SK-N-SH (cell line): ENCODE data around the gene MRPL18.
A peak's percentile ranks its signal among the peaks of the same experiment; 100 is the strongest.

Experiments
- CTCF ChIP-seq: fragments of 200-600 bp; sonication (generic); IDR thresholded peaks from 2 replicates; pipeline ENCODE4 v1.6.1; 2017; ENCODE audit warnings: antibody characterized with exemption, mild to moderate bottlenecking, moderate library complexity
- EP300 ChIP-seq, 2 experiments: IDR thresholded peaks; 2 replicates each; pipeline versions ENCODE4 v1.4.0 to v1.6.1; 2012; ENCODE audit warnings: borderline replicate concordance in 1 of 2, low read depth in 1 of 2, low read length in 1 of 2
- EZH2phosphoT487 ChIP-seq: fragments of 200-600 bp; sonication (generic); IDR thresholded peaks from 2 replicates; pipeline ENCODE4 v1.6.1; 2017; ENCODE audit warnings: low read depth, mixed run types, mild to moderate bottlenecking, antibody characterized with exemption, moderate library complexity, borderline replicate concordance
- FOXJ3 ChIP-seq: sonication (generic); formaldehyde crosslinking; IDR thresholded peaks from 2 replicates; pipeline ENCODE4 v1.5.1; 2020; ENCODE audit warnings: mild to moderate bottlenecking, missing genetic modification reagents
- NFIC ChIP-seq: IDR thresholded peaks from 2 replicates; pipeline ENCODE4 v1.4.0; 2012; ENCODE audit warnings: borderline replicate concordance
- NRF1 ChIP-seq: IDR thresholded peaks from 2 replicates; pipeline ENCODE4 v1.6.1; 2012; ENCODE audit warnings: low read depth, mild to moderate bottlenecking, low read length
- POLR2AphosphoS5 ChIP-seq: IDR thresholded peaks from 2 replicates; pipeline ENCODE4 v1.6.1; 2012; ENCODE audit warnings: low read depth, low read length
- RCOR1 ChIP-seq: fragments of 150-350 bp; IDR thresholded peaks from 2 replicates; pipeline ENCODE4 v1.6.1; 2017; ENCODE audit warnings: antibody characterized with exemption, low read length
- REST ChIP-seq: IDR thresholded peaks from 2 replicates; pipeline ENCODE4 v1.6.1; 2012; ENCODE audit warnings: mild to moderate bottlenecking, low read depth, low read length, moderate library complexity
- RFX5 ChIP-seq: IDR thresholded peaks from 2 replicates; pipeline ENCODE4 v1.6.1; 2012; ENCODE audit warnings: mild to moderate bottlenecking, improper control_type of control experiment, low read length
- TEAD4 ChIP-seq: IDR thresholded peaks from 2 replicates; pipeline ENCODE4 v1.4.0; 2012; ENCODE audit warnings: mild to moderate bottlenecking, borderline replicate concordance; ENCODE audit not compliant: insufficient read depth
- ZBTB33 ChIP-seq: IDR thresholded peaks from 2 replicates; pipeline ENCODE4 v1.4.0; 2012; ENCODE audit warnings: low read depth, borderline replicate concordance

DNA sequence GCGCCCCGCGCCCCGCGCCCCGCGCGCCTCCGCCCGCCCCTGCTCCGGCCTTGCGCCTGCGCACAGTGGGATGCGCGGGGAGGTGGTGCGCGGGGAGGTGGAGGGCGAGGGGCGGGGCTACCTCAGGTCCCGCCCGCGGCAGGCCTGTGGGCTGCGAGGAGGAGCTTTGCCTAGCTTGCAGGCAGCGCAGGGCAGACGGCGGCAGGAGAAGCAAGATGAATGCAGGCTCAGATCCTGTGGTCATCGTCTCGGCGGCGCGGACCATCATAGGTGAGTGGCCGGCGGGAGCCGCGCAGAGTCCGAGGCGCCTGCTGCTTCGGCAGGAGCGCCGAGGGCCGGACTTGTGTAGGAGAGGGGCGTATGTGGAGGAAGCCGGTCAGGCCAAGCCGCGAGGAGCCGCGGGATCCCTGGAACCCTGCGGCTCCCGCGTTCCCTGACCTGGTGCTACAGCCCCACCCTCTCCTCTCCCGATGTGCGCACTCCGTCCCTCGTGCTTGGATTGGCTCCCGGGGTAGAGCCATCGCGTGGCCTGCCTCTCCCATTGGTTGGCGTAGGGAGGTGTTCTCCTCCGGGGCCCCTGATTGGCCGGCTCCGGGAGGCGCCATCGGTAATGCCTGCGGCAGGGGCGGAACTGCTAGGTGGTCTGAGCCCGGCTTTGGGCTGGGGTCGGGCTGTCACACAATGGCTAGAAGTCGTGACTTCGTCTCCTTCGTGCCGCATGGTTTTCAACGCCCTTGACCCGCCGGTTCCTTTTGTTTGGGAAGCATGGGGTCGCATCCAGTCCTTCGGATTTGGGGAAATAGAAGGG, 28.2 kb upstream of the MRPL18 start, which contains the start of gene ACAT2:
- no peak for TF ChIP-seq CTCF
- TF ChIP-seq REST = no peak
- TF ChIP-seq RCOR1 = no peak
- TF ChIP-seq TEAD4 = no peak
- TF ChIP-seq EP300 (IDR thresholded peaks at IDR 0.05; ENCODE audit: borderline replicate concordance in 1 of 2, low read depth in 1 of 2, low read length in 1 of 2) = no peak
- peak; percentile 57; the same call in 1 of the 2 replicates for TF ChIP-seq POLR2AphosphoS5
- TF ChIP-seq ZBTB33 = no peak
- no peak for TF ChIP-seq FOXJ3
- no peak for TF ChIP-seq NFIC
- peak; percentile 90 for TF ChIP-seq RFX5
- TF ChIP-seq EZH2phosphoT487 = no peak
- peak; percentile 92 for TF ChIP-seq NRF1
